Lower leg skin (tissue), 3 donors: Measurements from ENCODE around the gene SS18L1.

Experiments
- CTCF ChIP-seq, 3 donors: fragments of 450-650 bp; IDR thresholded peaks; one replicate each; pipeline ENCODE4 v1.5.1; 2016; ENCODE audit warnings: antibody characterized with exemption in 3 of 3, mild to moderate bottlenecking in 3 of 3, moderate library complexity in 2 of 3
- POLR2A ChIP-seq, 2 donors: fragments of 450-650 bp; IDR thresholded peaks; one replicate each; pipeline ENCODE4 v1.6.1; 2016 to 2017; ENCODE audit warnings: antibody characterized with exemption in 2 of 2, mild to moderate bottlenecking in 1 of 2, moderate library complexity in 1 of 2

GRCh38 chr20:62206388-62206775, 62.8 kb downstream of the SS18L1 start:
- TF ChIP-seq CTCF (IDR thresholded peaks at IDR 0.05) = no peak
- TF ChIP-seq POLR2A (IDR thresholded peaks at IDR 0.05) = no peak
